Adipocyte (in vitro differentiated cells): ENCODE results near the gene DYNC1LI1.

Experiments
- DNase-seq: peaks from one replicate; pipeline ENCODE4 v3.0.0-alpha.2; 2015; ENCODE audit warnings: low read depth
- H3K27me3 ChIP-seq: replicated peaks from 2 replicates; pipeline ENCODE4 v1.7.0; 2013; ENCODE audit warnings: mild to moderate bottlenecking, low read length, moderate library complexity; ENCODE audit not compliant: control insufficient read depth, insufficient read depth
- H3K36me3 ChIP-seq: 2 replicates; pipeline ENCODE4 v1.7.0; 2013; ENCODE audit warnings: low read length, mild to moderate bottlenecking, moderate library complexity; ENCODE audit not compliant: control insufficient read depth, insufficient read depth, severe bottlenecking
- H3K4me1 ChIP-seq: 2 replicates; pipeline ENCODE4 v1.7.0; 2013; ENCODE audit warnings: mild to moderate bottlenecking, low read length, moderate library complexity; ENCODE audit not compliant: control insufficient read depth, insufficient read depth
- H3K4me3 ChIP-seq: 2 replicates; pipeline ENCODE4 v1.7.0; 2013; ENCODE audit warnings: mild to moderate bottlenecking, low read length, moderate library complexity
- H3K9ac ChIP-seq: 2 replicates; pipeline ENCODE4 v1.7.0; 2013; ENCODE audit warnings: mild to moderate bottlenecking, low read length, moderate library complexity
- H3K9me3 ChIP-seq: 2 replicates; pipeline ENCODE4 v1.7.0; 2013; ENCODE audit warnings: mild to moderate bottlenecking, low read length, moderate library complexity; ENCODE audit not compliant: control insufficient read depth

The DYNC1LI1 gene

DNA sequence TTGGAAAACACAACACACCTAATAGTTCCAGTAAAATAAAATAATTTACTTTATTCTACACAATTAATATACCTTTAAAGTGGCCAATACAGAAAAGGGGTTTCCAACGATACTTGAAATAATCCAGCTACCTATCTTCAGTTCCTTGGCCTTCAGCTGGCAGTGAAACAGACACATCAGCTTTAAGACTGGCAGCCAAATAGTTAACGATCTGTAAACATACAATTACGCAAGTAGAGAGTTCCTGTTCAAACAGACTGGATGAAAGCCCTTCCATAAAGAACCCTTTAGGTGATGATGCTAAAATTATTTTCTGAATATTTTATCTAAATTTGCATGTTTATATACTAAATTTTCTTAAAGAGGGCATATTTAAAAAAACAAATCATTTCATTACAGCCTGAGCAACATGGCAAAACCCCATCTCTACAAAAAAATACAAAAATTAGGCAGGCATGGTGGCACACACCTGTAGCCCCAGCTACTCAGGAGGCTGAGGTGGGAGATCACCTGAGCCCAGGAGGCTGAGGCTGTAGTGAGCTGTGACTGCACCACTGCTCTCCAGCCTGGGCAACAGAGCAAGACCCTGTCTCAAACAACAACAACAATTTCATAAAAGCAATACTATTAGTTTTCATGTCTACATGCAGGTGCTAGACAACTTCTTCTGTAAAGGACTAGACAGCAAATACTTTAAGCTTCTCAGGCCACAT lies 12.9 kb downstream of the DYNC1LI1 start:
- H3K4me3 ChIP-seq, result no peak overlapping the region
- no peak for DNase-seq
- peaks cover 3% of the 10 kb centered on the region for H3K36me3 ChIP-seq
- H3K4me1 ChIP-seq, result peaks cover 4% of the 10 kb centered on the region
- H3K9ac ChIP-seq, result no peak overlapping the region
- H3K27me3 ChIP-seq, result no peaks in the 10 kb centered on the region
- H3K9me3 ChIP-seq, result no peaks in the 10 kb centered on the region

DNA sequence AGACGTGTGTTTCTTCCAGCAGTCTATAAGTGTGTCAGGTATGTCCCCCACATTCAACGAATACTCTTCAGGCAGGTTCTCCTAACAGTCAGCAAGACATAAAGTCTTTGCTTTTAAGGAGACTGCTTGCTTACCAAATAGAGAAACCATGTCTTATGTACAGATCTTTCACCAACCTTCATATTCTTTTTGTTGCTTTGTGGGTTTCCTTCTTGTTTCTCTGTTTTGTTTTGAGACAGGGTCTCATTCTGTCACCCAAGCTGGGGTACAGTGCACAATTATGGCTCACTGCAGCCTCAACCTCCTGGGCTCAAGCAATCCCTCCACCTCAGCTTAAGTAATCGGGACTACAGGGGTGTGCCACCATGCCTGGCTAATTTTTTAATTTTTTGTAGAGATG lies 14.3 kb downstream of the DYNC1LI1 start:
- no peak overlapping the region for H3K9ac ChIP-seq
- H3K4me1 ChIP-seq, result peaks cover 4% of the 10 kb centered on the region
- no peaks in the 10 kb centered on the region for H3K27me3 ChIP-seq
- DNase-seq, result no peak
- no peaks in the 10 kb centered on the region for H3K36me3 ChIP-seq
- no peak overlapping the region for H3K4me3 ChIP-seq
- no peaks in the 10 kb centered on the region for H3K9me3 ChIP-seq

DNA sequence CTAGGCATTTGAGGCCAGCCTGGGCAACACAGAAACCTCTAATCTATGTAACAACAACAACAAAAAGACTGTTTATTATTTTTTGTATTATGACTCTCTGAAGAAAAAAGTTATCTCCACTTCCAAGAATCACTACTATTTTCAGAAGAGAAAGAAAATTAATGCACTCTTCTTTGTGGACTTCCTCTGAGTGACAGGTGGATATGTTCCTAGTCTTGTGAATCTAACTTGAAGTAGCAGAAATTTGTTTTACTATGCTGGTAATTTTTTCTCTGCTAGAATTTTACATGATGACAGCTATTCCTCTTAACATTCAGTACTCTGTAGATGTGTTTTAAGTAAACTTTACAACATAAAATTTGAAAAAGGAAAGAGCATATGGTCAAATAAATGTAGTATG lies 16.7 kb downstream of the DYNC1LI1 start:
- Histone ChIP-seq H3K9me3 (no peaks in the 10 kb centered on the region), H3K36me3 (no peaks in the 10 kb centered on the region), H3K4me3 (no peak overlapping the region), H3K9ac (no peak overlapping the region), H3K27me3 (no peaks in the 10 kb centered on the region), H3K4me1 (peaks cover 4% of the 10 kb centered on the region)
- DNase-seq, result no peak

DNA sequence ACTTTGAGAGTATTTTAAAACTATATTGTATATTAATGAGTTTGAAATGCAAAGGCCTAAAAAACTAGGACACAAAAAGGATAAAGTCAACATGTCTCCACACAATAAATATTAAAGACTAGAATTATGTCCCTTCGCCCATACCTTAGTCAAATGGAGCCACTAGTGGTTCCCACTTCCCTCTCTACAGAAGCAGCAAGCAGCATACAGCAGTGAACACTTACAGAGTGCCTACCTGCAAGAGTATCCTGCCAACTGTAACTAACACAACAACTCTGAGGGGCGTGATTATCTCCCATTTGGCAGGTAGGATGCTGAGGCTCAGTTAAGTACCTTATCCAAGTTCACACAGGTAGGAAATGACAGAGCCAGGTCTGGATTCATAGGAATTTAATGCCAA lies 17.2 kb downstream of the DYNC1LI1 start:
- H3K36me3 ChIP-seq, result no peaks in the 10 kb centered on the region
- no peak overlapping the region for H3K9ac ChIP-seq
- H3K4me3 ChIP-seq, result no peak overlapping the region
- H3K4me1 ChIP-seq, result peaks cover 4% of the 10 kb centered on the region
- no peaks in the 10 kb centered on the region for H3K27me3 ChIP-seq
- DNase-seq, result no peak
- H3K9me3 ChIP-seq, result no peaks in the 10 kb centered on the region

DNA sequence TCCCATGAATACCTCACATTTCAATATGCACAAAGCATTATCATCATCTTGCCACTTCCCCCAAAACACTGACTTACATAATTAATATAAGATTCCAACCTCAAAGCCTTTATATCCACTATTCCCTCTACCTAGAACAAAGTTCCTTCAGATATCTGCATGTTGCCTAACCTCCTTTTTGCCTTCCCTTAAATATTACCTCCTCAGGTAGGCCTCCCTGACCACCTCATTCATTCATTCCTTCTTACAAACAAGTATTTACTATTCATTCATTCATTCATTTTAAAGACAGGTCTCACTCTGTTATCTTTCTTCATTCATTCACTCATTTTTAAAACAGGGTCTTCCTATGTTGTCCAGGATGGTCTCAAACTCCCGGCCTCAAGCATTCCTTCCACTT lies 18.6 kb downstream of the DYNC1LI1 start:
- Histone ChIP-seq H3K36me3 (no peaks in the 10 kb centered on the region), H3K27me3 (no peaks in the 10 kb centered on the region), H3K9me3 (no peaks in the 10 kb centered on the region), H3K4me3 (no peak overlapping the region), H3K9ac (no peak overlapping the region), H3K4me1 (peaks cover 4% of the 10 kb centered on the region)
- no peak for DNase-seq

DNA sequence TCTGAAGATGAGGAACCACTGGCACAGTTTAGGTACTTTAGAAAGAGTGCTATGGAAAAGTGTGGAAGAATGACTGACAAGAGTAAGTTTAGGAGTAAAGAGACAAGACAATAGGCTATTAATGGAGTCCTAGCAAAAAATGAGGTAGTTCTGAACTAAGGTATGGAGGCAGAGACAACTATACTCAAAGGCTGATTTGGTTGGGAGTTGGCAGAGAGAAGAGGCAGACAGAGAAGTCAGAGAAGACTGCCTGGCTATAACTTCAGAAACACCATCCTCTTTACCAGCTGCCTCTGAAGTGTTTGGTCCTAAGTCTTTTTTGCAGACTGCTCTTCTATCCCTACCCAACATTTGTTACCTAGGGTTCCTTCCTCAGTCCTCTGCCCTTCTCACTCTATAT lies 19.2 kb downstream of the DYNC1LI1 start:
- Histone ChIP-seq H3K9ac (no peak overlapping the region), H3K27me3 (no peaks in the 10 kb centered on the region), H3K4me3 (no peak overlapping the region), H3K36me3 (no peaks in the 10 kb centered on the region), H3K9me3 (no peaks in the 10 kb centered on the region), H3K4me1 (peaks cover 4% of the 10 kb centered on the region)
- no peak for DNase-seq

DNA sequence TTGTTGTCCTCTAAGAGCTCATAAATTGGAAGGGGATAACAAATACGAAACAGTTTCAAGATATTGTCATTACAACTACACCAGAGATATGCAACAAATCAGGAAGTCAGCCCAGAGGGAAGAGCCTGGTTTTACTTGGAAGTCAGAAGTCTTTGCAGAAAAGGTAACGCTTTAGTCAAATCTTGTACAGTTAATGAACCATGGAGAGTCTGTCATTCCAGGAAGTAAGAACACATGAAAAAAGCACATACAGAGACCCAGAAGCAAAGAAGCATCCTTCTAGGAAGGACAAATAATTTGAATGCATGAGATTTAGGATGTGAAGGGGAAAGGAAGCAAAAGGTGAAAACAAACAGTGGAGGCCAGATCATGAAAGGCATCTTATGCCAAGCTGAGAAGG lies 19.6 kb downstream of the DYNC1LI1 start:
- Histone ChIP-seq H3K27me3 (no peaks in the 10 kb centered on the region), H3K4me1 (peaks cover 4% of the 10 kb centered on the region), H3K9ac (no peak overlapping the region), H3K9me3 (no peaks in the 10 kb centered on the region), H3K4me3 (no peak overlapping the region), H3K36me3 (no peaks in the 10 kb centered on the region)
- no peak for DNase-seq

DNA sequence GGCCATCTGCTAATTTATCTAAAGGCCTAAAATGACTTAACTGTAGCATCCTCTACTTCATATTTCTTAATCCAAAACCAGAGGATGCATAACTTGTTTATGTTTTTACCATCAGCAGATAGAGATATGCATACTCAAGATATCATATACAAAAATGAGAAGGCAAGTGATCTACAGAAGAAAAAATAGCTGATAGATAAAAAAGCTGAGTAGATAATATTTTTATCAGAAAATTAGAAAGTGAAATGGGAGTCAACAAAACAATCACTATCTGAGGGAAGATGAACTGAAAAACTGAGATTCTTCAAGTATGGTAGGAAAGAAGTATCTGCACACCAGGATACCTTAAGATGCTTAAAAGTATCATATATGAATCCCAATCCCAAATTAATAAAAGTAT lies 25.4 kb downstream of the DYNC1LI1 start:
- Histone ChIP-seq H3K27me3 (no peaks in the 10 kb centered on the region), H3K36me3 (no peaks in the 10 kb centered on the region), H3K4me3 (no peak overlapping the region), H3K9ac (no peak overlapping the region), H3K9me3 (no peaks in the 10 kb centered on the region), H3K4me1 (peaks cover 14% of the 10 kb centered on the region)
- DNase-seq, result no peak

DNA sequence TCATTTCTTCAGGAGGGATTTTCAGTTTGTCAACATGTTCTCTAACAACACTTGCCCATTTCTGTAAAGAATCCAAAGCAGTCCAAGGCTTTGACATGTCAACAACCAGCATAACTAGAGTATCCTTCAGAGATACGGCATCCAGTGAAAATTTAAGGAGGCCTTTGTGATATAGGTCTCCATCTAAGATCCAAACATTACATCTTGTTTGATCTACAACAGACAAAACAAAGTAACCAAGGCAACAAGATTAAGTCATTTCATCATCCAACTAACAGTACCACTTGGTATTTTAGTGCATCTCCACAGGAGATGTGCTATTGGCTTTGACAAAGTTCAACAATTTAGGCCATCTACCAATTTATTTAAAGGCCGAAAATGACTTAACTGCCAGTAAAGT lies 25.8 kb downstream of the DYNC1LI1 start:
- Histone ChIP-seq H3K9ac (no peak overlapping the region), H3K36me3 (no peaks in the 10 kb centered on the region), H3K9me3 (no peaks in the 10 kb centered on the region), H3K4me3 (no peak overlapping the region), H3K27me3 (no peaks in the 10 kb centered on the region), H3K4me1 (peaks cover 14% of the 10 kb centered on the region)
- no peak for DNase-seq

DNA sequence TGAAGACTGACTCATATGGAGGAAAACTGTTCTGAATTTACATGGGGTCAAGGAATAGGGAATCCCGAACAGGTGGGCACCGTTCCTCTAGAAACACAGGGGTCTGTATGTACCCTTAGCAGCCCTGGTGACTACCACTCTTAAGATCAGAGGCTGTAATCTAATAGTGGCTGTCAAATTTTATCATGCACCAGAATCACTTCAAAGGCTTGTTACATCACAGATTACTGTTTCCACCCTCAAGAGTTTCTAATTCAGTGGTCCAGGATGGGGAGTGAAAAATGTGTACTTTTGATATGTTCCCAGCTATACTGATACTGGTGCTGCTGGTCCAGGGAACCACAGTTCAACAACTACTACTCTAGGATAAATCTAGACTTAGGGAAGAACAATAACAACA lies 27.9 kb downstream of the DYNC1LI1 start:
- Histone ChIP-seq H3K4me3 (no peak overlapping the region), H3K36me3 (no peaks in the 10 kb centered on the region), H3K9ac (no peak overlapping the region), H3K27me3 (no peaks in the 10 kb centered on the region), H3K9me3 (no peaks in the 10 kb centered on the region), H3K4me1 (peaks cover 14% of the 10 kb centered on the region)
- DNase-seq, result no peak

DNA sequence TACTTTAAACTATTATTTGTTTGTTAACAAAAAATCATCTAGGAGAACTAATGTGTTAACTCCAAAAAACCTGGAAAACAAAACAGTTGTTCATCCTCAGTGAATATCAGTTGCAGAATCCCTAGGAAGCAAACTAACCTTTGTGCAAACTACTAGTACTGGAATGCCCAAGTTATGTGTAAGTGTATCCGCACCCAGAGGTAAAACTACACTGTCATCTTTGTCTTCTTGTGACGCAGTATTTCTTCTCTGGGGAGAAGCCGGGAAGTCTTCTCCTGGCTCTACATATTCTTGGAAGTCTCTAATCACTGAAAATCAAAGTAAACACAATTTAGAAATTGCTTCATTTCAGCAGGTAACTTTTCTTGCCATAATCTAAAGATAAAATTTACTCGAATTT lies 29.8 kb downstream of the DYNC1LI1 start:
- Histone ChIP-seq H3K9ac (no peak overlapping the region), H3K36me3 (peaks cover 5% of the 10 kb centered on the region), H3K27me3 (no peaks in the 10 kb centered on the region), H3K4me3 (no peak overlapping the region), H3K9me3 (no peaks in the 10 kb centered on the region), H3K4me1 (peaks cover 14% of the 10 kb centered on the region)
- no peak for DNase-seq

DNA sequence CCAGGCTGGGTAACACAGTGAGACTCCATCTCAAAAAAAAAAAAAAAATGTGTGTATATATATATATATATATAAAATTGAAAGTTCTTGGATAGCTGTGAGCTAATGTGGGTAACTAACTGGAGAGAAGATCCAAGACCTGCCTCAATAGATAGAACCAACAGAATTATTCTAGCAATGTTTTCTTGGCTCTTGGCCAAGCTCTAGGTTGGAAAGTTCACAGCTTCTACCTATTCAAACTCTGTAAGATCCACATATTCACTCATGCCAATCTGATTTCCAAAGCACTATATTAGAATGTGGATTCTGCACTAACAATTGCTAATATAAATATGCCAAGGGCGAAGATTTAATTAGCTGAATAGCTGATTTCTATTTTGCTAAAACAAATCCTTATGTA lies 38.2 kb downstream of the DYNC1LI1 start:
- Histone ChIP-seq H3K27me3 (no peaks in the 10 kb centered on the region), H3K4me3 (no peak overlapping the region), H3K9ac (no peak overlapping the region), H3K9me3 (no peaks in the 10 kb centered on the region), H3K4me1 (peaks cover 8% of the 10 kb centered on the region), H3K36me3 (peaks cover 63% of the 10 kb centered on the region)
- no peak for DNase-seq
